NCI-H2107 treated with DMSO at 0.1 percent for 48 hours (cell line): ENCODE results near the gene ZBTB48.
A peak's percentile ranks its signal among the peaks of the same experiment; 100 is the strongest.
"Not testable (repeated sequence)": the region's sequence is repeated elsewhere in the genome, so short reads cannot be mapped to it uniquely, and the experiment has no call there.

ENCODE experiments used
- DNase-seq: peaks from one replicate; lab custom pipeline; 2025; ENCODE audit not compliant: unreplicated experiment; lab: John Stamatoyannopoulos, UW

ZBTB48 gene

GRCh38 chr1:6579374-6580118 lies at the start of gene ZBTB48:
ZBTB48 (plus strand) TSS chr1:6579994; CDS start chr1:6580610, 616 bp downstream.
- peak; percentile 40 for DNase-seq

- DNase-seq: no peak
These were observed 49.2 kb upstream of the ZBTB48 start for GRCh38 chr1:6530504-6531160.

- no peak for DNase-seq
These were observed 47.8 kb upstream of the ZBTB48 start for GRCh38 chr1:6531996-6532395.

- no peak for DNase-seq
These were observed 45.5 kb upstream of the ZBTB48 start for GRCh38 chr1:6534248-6534822.

DNA sequence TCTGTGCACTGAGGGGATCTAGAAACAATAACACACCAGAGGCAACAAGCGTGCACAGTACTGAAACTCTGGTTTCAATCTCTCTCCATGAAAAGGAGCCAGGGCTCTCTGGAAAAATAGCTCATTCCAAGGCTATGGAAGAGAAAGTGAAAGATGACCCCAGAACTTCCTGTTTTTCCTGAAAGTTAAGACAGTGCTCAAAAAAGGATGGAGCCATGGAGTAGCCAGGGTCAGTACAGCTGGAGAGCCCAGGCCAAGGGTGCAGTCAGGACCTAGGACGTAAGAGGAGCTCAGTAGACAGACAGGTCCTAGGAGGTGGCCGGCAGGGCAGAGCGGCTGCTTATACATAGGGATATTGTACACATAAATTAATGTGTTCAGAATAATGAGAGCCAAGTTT lies 44.6 kb upstream of the ZBTB48 start:
- no peak for DNase-seq

GRCh38 chr1:6536291-6536690 lies 43.5 kb upstream of the ZBTB48 start:
- DNase-seq: no peak

DNA sequence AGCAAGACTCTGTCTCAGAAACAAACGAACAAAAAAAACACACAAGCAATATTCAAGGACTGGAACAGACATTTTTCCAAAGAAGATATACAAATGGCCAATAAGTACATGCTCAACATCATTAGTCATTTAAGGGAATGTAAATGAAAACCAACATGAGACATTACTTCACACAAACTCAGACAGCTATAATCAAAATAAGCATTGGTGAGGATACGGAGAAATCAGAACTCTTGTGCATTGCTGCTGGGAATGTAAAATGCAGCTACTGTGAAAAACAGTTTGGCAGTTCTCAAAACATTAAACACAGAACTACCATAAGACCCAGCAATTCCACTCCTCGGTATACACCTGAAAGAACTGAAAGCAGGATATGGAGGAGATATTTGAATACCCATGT lies 40.8 kb upstream of the ZBTB48 start:
- DNase-seq: no peak

DNA sequence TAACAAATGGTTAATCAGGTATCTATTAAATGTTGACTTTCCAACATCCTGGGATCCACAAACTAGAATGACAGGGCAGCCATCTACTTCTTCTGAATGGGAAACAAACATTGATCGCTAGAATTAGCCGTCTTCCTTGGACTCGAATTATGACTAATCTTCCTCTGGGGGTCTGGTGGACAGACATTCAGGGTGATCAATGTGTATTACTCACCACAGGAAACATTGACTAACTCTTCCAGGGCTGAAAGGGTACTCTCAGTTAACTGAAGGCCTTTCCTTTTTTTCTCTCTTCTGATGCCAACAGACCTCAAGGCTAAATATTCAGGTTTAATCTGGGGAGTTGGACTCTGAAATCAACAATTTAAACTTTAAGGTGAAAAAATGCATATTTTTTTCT lies 35.0 kb upstream of the ZBTB48 start:
- DNase-seq: no peak

GRCh38 chr1:6545276-6546112 lies 34.3 kb upstream of the ZBTB48 start:
- no peak for DNase-seq

DNA sequence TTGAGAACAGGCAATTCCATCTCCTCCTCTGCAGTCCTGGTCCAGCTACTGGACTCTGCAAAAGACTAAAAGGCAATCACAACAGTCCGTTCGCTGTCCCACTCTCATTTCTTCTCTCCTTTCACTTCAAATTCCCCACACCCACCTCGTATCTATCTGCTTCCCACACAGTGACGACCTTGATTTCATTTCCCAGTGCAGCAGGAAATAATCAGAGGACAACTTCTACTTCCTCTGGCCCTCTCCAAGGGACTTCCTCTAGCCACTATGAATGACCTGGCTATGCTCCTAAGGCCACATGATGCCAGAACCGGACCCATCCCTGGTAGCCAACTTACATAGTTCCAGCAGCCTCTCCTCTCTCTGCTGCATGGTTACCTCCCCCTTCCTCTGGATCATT lies 33.5 kb upstream of the ZBTB48 start:
- DNase-seq: no peak

- no peak for DNase-seq
These were observed 32.5 kb upstream of the ZBTB48 start for GRCh38 chr1:6547301-6547700.

DNA sequence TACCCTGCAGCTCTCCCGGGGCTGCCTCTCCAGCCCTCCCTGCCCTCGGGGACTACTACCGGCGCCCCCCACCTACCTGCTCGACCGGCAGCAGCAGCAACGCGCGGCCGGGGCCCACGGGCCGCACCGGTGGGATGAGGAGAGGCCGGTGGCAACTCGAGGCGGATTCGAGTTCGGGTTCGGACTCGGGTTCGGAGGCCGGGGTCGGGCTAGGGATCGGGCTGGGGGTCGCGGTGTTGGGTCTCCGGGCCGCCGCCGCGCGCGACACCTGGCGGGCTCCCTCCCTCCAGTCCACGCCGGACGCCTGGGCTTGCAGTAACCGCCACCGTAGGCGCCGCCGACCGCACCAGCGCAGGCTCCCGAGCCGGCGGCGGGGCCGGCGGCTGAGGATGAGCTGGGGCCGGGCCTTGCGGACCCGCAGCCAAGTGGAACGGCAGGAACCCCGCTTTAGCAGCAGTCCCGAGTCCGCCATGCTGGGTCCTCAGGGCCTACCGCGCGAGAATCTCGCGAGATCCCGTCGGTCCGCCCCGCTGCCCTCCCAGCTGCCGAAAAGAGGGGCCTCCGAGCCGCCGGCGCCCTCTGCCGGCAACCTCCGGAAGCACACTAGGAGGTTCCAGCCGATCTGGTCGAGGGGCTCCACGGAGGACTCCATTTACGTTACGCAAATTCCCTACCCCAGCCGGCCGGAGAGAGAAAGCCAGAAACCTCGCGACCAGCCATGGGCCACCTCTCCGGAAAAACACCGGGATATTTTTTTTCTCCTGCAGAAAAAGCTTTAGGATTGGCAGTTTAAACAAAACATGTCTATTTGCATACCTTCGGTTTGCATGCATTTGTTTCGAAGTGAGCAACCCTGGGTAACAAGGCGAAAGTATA lies 25.5 kb upstream of the ZBTB48 start, which contains the start of gene NOL9:
Gene NOL9, minus strand, starts transcription at position 483 of the 876 bp plus-strand sequence. Its CDS starts 11 bp downstream, at position 472.
- DNase-seq: peak; percentile 4

GRCh38 chr1:6554907-6555778 lies 24.7 kb upstream of the ZBTB48 start, which contains the start of gene TAS1R1:
TAS1R1 (plus strand) TSS chr1:6555307; CDS start chr1:6555374, 67 bp downstream.
- no peak for DNase-seq

GRCh38 chr1:6557597-6557996 lies 22.2 kb upstream of the ZBTB48 start:
- DNase-seq: no peak

DNA sequence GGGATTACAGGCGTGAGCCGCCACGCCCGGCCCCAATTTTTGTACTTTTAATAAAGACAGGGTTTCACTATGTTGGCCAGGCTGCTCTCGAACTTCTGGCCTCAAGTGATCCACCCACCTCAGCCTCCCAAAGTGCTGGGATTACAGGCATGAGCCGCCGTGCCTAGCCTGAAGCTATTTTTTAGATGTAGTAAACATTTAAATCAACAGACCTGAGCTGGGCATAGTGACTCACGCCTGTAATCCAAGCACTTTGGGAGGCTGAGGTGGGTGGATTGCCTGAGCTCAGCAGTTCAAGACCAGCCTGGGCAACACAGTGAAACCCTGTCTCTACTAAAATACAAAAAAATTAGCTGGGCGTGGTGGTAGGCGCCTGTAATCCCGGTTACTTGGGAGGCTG lies 20.6 kb upstream of the ZBTB48 start:
- not testable (repeated sequence) for DNase-seq

GRCh38 chr1:6560267-6560666 lies 19.5 kb upstream of the ZBTB48 start:
- DNase-seq: no peak

GRCh38 chr1:6569033-6569432 lies 10.8 kb upstream of the ZBTB48 start:
- DNase-seq: no peak

DNA sequence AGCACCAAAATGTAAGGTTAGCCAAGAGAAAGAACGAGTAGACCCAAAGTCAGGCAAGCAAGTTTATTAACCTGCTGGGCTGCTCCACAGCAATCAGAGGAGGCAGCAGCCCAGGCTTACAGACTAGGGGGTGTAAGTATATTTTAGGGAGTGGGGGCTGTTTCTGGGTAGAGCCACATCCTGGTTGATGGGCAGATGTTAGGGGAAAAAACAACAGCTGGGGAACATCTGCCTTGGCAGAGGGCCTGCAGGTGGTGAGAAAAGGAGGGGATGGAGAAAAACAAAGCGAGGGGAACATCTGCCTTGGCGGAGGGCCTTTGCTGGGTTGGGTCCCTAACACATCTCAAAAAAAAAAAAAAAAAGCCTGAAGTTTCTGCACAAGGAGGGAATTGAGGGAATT lies 9.7 kb upstream of the ZBTB48 start:
- no peak for DNase-seq

- no peak for DNase-seq
These were observed 8.8 kb upstream of the ZBTB48 start for GRCh38 chr1:6570987-6571386.
